ENCODE data around the gene DCHS1.

Gene DCHS1

DNA sequence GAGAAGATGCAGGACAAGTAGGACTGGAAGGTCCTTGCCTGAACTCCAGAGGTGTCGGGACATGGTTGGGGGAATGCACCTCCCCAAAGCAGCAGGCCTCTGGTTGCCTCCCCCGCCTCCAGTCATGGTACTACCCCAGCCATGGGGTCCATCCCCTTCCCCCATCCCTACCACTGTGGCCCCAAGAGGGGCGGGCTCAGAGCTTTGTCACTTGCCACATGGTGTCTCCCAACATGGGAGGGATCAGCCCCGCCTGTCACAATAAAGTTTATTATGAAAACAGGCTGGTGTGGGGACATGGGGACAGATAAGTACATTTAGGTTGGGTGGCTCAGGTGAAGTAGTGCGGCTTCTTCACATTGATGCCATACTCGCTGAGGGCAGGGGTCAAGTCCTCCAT lies 45.0 kb downstream of the DCHS1 start:
- DNase-seq (ENCODE audit: low read depth): no peak

DNA sequence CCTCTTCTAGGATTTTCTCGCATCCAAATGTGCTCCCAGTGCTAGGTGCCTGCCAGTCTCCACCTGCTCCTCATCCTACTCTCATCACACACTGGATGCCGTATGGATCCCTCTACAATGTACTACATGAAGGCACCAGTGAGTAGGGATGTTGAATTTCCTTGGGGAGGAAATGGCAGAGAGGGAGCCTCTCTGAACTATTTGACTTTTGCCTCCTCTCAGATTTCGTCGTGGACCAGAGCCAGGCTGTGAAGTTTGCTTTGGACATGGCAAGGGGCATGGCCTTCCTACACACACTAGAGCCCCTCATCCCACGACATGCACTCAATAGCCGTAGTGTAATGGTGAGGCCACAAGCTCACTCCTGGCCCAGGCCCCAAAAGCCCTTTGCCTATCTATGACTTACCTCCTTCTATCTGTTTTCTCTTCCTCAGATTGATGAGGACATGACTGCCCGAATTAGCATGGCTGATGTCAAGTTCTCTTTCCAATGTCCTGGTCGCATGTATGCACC lies 46.0 kb downstream of the DCHS1 start:
- no peak for DNase-seq (ENCODE audit: low read depth)

DNA sequence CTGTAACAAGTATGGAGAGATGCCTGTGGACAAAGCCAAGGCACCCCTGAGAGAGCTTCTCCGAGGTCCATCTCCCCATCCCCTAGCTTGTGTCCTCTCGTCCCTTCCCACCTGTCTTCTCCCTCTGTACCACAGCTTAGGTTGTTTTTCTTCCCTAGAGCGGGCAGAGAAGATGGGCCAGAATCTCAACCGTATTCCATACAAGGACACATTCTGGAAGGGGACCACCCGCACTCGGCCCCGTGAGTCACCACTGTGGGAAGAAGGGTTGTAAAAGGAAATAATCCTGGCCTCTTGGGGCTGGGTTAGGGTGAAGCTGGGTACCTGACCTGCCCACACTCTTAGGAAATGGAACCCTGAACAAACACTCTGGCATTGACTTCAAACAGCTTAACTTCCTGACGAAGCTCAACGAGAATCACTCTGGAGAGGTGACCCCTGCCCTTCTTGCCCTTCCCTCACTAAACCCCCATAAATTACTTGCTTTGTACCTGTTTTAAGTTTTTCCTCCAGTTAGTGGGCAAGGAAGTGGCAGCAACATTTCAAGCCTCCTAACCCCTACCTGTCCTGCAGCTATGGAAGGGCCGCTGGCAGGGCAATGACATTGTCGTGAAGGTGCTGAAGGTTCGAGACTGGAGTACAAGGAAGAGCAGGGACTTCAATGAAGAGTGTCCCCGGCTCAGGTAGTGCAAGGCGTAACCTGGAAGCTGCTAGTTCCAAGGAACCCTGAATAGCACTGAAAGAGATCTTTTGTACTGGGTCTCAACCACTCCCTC lies 46.7 kb downstream of the DCHS1 start:
- no peak for DNase-seq (ENCODE audit: low read depth)

DNA sequence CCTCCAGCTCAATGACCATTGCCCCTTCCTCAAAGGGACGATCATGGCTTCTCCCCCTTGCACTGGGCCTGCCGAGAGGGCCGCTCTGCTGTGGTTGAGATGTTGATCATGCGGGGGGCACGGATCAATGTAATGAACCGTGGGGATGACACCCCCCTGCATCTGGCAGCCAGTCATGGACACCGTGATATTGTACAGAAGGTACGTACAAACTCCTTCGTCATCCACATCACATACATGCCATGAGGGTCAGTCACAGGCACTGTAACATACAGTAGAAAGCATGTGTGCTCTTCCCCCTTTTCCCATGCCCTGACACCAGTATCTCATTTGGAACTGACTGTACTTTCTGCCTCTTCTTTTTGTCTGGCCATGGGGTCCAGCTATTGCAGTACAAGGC lies 47.6 kb downstream of the DCHS1 start:
- DNase-seq (ENCODE audit: low read depth): no peak

DNA sequence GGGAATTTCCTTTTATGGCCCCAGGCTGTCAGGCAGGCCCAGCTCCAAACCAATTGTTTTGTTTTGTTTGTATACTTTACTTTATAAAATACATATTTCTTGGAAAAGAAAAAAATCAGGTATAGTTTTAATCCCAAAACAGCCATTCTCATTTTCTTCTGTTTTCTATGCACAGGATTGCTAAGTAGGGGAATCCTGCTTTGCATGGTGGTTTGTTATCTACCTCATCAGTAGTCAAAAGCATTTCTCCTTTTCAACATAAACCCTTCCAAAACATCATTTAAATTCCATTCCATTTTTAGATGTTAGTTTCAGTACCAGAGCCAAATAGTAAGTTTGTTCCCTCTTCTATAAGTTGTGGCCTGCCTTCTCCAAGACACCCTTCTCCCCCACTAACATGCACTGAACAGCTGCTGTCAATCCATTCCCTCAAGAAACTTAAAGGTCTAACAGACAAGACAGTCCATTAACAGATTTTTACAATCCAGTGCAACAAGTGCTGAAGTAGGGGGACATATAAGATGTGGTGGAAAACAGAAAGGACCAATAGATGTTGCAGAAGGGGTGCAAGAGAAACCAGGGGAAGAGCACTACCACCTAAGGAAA lies 48.3 kb downstream of the DCHS1 start:
- no peak for DNase-seq (ENCODE audit: low read depth)

DNA sequence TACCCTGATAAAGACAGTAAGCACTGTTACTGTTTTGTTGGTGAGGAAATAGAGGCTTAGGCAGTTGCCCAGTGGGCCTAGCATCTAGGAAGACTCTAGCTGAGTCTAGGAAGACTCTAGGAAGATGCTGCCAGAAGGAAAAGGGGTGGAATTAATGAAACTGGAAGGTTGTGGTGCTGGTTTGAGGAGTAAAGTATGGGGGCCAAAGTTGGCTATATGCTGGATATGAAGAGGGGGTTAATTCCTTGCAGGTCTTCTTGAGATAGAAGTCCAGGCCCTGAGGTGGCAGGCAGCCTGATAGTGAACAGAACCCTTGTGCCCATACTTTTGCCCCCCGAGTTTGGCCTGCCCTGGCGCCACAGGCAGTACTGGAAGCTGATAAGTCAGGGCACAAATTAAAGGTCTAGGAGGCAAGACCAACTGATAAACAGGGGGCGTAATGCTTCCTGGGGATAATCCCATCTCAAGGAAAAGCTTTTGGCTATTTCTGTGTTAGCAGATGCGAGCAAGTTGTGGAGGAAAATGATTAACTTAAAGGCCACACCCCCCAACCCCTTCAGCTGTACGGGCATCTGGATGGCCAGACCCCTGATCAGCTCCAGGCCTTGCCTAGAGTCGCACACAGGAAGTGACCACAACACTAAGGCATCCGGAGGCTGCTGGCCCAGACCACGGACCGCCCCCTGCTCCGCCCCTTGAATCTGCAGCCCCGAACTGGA lies 49.0 kb downstream of the DCHS1 start:
- DNase-seq (ENCODE audit: low read depth): no peak

DNA sequence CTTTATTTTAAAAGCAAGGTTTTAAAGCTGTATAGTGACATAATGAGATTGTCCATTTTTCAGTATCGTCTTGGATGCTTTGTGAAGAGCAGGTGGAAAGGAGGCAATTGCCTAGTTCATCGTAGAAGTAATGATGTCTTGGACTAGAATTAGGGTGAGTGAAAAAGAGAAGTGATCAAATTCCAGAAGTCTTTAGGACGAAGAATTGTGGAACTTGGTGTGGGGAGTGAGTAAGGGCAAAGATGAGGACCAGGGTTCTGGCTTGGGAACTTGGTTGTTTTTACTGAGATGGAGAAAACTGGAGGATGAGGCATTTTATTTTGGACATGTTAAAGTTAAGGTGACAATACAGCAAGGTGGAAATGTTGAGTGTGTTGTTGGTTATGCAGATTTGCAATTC lies 50.8 kb downstream of the DCHS1 start:
- DNase-seq (ENCODE audit: low read depth): no peak

DNA sequence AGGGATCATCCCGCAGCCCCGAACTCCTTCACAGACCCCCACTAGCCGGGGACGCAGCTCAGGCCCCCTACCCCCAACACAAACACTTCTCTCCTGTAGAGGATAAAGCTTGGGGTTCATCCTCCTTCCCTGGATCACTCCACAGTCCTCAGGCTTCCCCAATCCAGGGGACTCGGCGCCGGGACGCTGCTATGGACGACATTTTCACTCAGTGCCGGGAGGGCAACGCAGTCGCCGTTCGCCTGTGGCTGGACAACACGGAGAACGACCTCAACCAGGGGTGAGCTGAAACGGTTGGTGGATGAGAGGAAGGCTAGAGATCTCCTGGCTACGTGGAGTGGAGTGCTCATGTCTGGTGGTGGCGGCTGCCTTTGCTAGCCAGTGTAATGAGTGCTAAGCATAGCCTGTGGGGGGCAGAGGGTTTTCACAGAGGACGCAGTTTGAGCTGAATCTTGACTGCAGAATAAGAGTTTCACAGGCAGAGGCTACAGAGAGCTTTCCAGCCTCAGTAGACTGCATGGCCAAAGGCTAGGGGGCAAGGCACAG lies 51.5 kb downstream of the DCHS1 start:
- no peak for DNase-seq (ENCODE audit: low read depth)

DNA sequence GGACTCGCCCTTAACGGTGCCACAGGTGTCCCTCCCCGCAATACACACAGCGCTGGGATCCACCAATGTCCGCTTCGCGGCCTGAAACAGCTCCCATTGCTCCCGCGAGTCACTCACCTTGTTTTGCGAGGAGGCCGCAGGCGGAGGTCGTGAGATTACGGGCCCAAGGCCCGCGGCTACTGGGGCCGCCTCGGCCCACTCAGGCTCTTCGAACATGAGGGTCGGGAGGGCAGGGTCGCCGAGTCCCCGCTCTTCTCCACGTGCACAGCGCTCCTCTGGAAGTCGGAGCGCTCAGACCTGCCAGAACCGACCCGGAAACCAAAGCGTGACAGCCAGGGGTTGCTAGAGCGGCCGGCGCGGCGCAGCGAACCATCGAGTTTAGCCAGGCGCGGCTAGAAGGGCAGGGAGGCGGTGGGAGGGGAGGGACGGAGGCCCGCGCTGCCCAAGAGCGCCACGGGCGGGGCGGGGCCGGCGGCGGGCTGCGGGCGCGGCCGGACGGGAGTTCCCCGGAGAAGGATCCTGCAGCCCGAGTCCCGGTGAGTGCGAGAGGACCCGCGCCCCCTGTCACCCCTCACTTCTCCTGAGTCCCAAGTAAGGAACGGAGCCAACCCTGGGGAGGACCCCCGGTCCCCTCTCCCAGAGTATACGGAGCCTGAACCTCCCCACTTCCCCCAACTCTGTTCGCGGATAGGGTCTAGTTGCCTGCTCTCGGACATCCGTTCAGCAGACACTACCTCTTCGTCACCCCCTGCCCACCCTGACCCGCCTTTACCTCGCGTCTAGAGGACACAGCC lies 52.1 kb downstream of the DCHS1 start, which contains the start of the genes ILK and RRP8:
TSS of gene ILK (plus strand) at position 488 of the 794 bp plus-strand sequence. CDS start 498 bp downstream, outside the sequence.
TSS of gene RRP8 (minus strand) at position 330 of the 794 bp plus-strand sequence. CDS start at position 216, 114 bp downstream.
- peak; percentile 78 for DNase-seq (ENCODE audit: low read depth)

DNA sequence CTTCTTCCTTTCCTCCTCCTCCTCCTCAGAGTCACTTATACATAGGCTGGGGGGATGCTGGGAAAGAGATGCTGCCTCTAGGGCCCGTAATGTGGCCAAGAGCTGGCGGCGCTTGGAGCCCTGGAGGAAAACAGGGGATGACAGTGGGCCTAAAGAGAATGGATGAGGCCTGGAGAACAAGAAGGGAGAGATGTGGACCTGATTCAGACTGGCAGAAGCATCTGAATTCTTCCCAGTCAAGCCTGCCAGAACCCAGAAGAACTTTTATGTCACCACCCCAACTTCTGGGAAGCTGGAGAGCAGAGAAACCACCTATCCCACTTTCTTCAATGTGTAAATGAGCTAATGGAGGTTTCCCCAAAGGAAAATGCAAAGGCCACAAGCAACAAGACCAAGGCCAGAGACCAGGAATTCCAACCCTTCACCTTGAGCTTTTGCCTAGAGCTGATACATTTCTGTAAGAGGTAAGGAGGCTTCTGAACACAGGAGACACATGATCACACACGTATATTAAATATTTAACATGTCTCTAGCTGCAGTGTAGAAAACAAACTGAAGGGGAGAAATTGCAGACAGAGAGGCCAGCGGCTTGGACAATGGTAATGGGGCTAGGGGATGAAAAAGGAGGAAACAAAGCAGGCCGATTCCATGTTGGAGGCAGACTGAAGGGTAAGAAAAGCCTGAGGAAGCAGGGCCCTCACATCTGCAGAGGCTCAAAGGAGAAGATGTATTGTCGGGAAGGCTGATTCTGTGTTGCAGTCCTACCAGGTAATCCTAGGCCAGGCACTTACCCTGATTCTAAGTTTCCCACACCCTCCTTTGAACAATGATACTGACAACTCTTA lies 53.3 kb downstream of the DCHS1 start:
- DNase-seq (ENCODE audit: low read depth): no peak

DNA sequence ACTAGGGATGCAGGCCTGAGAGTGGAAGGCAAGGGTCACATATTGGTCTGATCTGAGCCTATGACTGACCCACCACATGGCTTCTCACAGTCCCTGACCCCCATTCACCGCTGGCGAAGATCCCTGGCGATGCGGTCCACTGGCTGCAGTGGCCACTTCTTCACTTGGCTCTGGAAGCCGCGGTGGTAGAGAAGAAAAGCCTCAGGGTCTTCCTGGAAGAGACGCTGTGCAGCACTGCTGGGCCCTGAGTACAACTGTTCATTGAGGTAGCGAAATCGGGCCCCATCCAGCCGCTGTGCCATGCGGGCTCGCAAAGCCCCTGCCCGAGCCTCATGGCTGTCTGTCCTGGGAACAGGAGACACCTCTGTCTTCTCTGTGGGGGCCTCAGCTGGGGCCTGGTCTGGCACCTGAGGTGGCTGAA lies 54.6 kb downstream of the DCHS1 start:
- DNase-seq (ENCODE audit: low read depth): no peak

DNA sequence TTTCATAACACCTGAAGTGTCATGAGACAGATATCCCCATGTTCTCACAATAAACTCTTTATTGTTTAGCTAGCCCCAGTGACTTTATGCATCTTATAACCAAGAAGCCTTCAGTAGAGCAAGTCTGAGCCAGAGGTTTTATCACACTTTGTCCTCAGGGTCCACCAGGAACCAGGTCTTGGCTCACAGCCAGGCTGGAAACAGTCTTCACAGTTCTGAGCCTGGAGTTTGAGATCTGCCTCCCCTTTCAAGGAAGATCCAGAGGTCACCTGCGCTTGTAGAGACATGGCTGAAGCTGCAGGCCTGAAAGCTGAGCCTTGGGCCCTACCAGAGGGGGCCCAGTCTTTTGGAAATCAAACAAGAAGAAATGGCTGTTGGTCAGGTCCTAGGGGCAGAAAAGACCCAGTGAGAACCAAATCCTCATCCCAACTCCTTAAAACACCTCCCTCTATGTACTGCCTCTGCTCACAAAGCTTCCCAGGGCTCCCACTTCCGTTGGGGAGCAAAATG lies 55.7 kb downstream of the DCHS1 start:
- DNase-seq (ENCODE audit: low read depth): no peak

DNA sequence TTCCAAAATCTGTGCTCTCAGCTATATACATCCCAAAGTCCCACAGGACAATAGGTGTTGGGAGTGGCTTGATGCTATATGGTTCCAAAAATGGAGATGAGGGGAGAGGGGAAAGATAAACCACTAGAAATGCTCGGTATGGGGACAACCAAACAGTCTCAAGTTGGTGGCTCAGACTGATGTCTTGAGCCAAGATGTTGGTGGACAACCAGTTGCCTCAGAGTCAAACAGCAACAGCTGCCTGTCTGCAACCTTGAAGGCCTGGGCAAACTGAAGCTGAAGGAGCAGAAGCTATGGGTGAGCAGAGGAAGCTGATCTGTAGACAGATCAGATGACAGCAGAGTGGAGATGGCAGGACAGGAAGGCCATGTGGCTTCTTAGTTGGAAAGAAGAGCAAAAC lies 56.2 kb downstream of the DCHS1 start:
- DNase-seq (ENCODE audit: low read depth): no peak

DNA sequence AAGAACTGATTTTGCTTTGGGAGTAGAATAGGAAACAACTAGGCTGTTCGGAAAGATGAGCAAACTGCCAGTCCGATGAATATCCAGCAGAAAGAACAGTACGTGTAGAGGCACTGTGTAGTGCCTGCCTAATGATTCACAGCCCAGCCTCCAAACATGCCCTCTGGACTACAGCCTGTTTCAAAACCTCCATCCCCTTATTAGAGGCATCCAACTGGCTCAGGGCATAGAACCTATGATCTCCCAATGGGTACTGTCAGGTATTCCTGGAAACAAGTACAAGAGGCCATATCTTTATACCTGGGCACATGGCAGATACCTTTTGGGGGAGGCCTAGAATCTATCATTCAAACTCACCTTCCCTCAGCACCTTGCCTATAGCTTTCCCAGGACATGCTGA lies 57.1 kb downstream of the DCHS1 start:
- no peak for DNase-seq (ENCODE audit: low read depth)

DNA sequence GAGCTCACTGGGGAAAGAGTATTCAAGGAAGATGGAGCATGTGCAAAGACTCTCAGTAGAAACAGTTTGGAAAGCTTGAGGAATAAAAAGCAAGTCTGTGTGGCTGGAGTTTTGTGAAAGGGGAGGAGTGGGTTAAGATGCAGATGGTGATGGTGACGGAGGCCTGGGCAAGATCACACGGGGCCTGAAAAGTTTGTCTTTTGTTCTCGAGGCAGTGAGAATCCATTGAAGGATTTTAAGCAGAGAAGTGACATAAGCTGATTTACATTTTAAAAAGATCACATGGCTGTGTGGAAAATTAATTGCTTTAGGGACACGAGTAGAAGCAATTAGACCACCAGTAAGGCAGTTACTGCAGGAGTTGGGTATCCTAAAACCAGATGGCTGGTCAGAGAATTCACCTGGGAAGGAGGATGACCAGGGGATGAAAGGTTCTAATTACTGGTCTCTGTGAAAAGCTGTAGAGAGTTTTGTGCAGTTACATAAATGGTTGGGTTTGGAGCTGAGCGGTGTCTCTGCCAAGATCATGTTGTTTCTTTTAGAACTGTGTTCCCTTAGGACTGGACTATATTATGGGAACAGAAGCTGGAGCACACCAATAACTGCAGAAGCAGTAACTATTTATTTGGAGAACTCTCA lies 59.3 kb downstream of the DCHS1 start:
- no peak for DNase-seq (ENCODE audit: low read depth)

DNA sequence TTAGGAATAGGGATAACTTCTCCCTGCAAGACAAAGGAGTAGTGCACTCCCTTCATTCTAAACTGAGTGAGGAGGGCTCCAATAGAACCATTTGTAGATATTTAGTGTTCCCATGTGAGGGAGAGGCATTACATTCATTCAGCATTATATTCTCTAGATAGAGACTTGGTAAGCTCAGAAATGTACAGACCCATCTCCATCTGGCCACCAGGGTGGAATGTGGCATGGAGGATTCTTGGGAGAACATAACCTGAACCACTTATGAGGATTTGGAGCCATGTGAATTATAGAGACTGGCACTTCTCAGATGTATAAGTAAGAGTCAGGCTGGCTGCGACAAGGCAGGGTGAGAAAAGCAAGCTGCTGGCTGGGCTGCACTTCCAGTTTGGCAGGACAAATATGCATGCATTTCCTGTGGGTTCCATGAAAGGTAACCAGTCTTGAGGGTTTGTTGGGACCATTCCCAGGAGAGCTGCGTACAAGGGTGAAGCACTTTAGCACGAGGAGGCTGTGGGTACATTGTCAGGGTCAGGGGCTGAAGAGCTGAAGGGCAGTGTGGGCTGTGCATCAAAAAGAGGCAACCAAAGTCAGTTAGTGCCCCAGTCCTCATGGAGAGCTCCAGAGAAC lies 61.4 kb downstream of the DCHS1 start:
- DNase-seq (ENCODE audit: low read depth): no peak

DNA sequence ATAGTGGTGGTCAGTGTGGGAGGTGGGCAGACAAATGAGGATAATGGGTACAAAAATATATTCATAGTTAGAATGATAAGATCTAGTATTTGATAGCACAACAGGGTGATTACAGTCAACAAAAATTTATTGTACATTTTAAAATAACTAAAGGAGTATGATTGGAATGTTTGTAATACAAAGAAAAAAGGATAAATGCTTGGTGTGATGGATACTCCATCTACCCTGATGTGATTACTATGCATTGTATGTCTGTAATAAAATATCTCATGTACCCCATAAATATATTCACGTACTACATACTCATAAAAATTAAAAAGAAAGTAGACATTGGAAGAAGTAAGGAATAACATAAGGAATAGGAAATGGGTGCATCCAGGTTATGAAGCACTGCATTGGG lies 67.6 kb downstream of the DCHS1 start:
- DNase-seq (ENCODE audit: low read depth): no peak

DNA sequence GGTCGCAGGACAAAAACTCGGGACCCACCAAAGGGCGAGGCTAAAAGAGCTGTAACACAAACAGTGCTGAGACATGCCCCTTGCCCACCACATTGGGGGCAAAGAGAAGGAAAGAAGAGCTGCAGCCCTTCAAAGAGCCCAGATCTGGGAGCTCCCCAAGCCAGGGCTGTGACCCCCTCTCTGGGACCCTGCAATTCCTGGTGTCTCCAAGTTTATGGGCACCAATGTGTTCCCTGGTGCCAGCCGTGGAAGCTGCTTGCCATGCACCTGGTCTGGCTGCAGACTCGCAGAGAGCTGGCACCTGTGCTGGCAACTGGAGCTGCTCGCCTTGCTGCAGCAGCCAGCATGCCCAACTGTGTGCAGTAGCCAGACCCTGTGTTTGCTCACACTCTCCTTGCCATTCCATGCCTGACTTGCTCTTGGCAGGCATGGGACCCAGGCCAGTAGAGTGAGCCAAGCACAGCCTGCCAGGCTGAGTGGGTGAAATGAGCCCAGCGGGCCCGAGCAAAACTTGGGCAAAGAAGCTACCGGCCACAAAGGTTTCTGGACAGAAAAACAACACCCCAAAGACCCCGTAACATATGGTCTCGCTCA lies 68.2 kb downstream of the DCHS1 start:
- no peak for DNase-seq (ENCODE audit: low read depth)

Data from activated gamma-delta T cell treated with anti-CD3 and anti-CD28 coated beads, Interleukin-2, amount 50 U/mL, for 16 hours (primary cell).